Activated T-cell treated with anti-CD3 and anti-CD28 coated beads for 4 hours (primary cell): ENCODE results near the gene FOXF2.
"Not testable (repeated sequence)": the region's sequence is repeated elsewhere in the genome, so short reads cannot be mapped to it uniquely, and the experiment has no call there.

Experiments
- DNase-seq: peaks from one replicate; pipeline ENCODE4 v3.0.0-alpha.2; 2020

Gene FOXF2

GRCh38 chr6:1389369-1390132, at the start of gene FOXF2:
Gene FOXF2, plus strand, starts transcription at chr6:1389576. Its CDS starts 372 bp downstream, at chr6:1389948.
- DNase-seq: no peak

DNA sequence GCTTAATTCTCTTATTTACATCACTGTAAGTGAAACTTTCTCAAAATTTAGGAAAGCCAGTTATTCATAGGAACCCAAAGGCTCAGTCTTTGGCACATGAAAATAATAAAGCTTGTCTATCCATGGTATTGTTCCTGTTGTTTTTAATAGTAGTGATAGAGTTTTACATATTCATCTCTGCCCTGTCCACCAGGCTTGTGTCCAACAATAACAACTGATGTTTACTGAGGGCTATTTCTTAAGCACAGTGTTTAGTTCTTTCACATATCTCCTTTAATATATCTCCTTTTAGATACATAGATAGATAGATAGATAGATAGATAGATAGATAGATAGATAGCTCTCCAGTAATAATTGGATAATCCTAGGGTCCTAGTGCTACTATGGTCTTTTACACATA, 43.3 kb upstream of the FOXF2 start:
- no peak for DNase-seq

- no peak for DNase-seq
Measured at GRCh38 chr6:1346558-1347091, 42.8 kb upstream of the FOXF2 start.

DNA sequence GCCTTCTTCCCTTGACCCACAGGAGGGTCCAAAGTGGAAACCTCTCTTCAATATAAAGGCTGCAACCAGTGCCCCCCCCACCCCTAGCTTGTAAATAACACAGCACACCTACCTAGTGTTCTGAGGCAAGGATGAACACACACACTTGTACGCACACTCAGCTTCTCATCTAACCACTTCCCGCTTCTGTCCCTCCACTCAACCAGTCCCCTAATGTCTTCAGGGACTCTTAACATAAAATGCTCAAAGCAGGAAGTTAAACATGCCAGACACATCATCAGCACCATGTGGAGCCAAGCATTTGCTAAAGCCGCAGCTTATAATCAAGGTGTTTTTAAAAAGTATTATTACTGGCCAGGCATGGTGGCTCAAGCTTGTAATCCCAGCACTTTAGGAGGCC, 42.2 kb upstream of the FOXF2 start:
- no peak for DNase-seq

GRCh38 chr6:1348675-1349074, 40.7 kb upstream of the FOXF2 start:
- DNase-seq: no peak

DNA sequence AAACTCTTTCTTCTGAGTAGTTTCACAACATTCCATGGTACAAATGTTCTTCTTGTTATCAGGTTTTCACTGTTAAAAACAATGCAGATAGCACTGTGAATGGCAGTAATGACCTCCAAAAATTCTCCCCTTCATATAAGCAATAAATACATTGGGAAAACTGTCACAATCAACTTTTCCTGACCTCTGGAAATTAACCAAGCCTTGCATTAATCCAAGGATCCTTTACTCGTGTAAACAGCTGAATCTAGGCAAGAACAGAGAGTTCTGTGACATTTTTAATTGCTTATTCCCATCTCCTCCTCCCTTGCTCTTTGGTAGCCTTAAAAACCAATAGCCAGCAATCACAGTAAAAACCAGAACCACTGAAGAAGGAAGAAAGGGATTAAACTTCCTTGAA, 39.7 kb upstream of the FOXF2 start:
- no peak for DNase-seq

- no peak for DNase-seq
Measured at GRCh38 chr6:1351381-1352008, 37.9 kb upstream of the FOXF2 start.

DNA sequence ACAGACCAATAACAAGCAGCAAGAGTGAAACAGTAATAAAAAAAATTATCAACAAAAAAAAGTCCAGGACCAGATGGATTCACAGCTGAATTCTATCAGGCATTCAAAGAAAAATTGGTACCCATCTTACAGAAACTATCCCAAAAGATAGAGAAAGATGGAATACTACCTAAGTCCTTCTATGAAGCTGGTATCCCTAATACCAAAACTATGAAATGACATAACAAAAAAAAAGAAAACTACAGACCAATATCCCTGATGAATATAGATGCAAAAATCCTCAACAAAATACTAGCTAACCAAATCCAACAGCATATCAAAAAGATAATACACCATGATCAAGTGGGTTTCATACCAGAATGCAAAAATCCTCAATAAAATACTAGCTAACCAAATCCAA, 34.3 kb upstream of the FOXF2 start:
- DNase-seq: not testable (repeated sequence)

- DNase-seq: not testable (repeated sequence)
Measured at GRCh38 chr6:1361717-1362116, 27.7 kb upstream of the FOXF2 start.

GRCh38 chr6:1362643-1363042, 26.7 kb upstream of the FOXF2 start:
- DNase-seq: no peak

DNA sequence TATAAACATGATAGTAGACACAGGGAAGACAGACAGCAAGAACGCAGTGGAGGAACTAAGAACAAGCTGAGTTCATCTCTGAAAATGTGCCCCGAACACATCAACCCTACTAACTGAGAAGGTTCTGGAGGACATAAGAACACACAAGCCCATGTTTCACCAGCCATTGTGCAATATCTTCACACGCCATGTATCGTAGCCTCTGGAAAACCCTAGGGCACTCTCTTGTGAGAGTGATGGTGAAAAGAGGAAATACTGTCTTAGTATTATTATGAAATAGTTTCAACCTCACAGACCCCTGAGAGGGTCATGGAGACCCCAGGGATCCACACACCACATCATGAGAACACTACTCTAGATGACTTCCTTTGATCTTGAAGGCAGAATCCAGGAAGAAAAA, 26.1 kb upstream of the FOXF2 start:
- no peak for DNase-seq

DNA sequence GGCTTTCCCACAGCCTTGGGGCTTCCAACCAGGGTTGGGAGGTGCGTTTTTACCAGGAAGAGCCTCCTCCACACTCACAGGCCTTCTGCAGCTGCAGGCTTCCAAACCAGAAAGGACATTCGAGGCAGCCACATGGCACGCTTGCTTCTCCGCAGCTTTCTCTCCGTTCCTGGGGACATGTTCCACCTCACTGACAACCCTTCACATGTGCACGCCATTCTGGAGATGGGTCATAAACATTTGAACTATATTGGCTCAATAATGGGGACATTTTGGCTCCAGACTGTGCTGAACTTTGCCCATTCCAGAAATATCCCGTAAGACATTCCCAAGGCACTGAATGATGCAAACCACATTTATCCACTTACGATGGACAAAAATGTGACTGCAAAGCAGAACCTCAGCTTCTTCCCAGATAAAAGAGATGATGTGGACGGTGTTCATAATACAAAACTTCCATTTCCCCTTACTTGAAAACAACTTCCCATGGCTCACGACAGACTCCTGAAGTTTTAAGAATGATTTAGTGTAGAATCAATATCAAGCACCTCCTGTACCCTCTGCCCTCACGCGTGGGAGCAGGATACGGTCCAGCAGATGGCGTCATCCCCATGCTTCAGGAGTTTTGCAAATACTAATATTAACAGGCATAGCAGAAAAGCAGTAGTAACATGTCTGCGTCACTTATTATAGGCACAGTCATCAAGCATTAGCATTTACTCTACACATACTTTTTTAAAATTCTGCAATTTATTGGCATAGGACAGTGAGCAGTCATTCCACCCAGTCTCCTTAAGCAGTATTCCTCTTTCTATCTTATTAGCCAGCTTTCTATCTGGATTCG, 25.4 kb upstream of the FOXF2 start:
- DNase-seq: no peak

DNA sequence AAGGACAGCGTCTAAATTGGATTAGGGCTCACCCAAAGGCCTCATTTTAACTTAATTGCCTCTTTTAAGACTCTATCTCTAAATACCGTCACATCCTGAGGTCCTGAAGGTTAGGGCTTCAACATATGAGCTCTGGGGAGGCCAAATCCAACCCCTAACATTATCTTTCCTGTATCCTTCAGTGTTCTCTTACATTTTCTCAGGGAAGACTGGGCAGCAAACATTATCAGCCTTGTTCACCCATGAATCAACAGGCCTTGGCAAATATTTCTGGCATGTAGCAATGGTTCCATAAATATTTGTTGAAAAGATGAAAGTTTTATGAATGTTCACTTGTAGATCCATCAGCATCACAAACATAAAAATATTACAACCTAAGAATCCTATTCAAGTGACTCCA, 24.6 kb upstream of the FOXF2 start:
- no peak for DNase-seq

- no peak for DNase-seq
Measured at GRCh38 chr6:1365686-1366085, 23.7 kb upstream of the FOXF2 start.

- no peak for DNase-seq
Measured at GRCh38 chr6:1367771-1368170, 21.6 kb upstream of the FOXF2 start.

DNA sequence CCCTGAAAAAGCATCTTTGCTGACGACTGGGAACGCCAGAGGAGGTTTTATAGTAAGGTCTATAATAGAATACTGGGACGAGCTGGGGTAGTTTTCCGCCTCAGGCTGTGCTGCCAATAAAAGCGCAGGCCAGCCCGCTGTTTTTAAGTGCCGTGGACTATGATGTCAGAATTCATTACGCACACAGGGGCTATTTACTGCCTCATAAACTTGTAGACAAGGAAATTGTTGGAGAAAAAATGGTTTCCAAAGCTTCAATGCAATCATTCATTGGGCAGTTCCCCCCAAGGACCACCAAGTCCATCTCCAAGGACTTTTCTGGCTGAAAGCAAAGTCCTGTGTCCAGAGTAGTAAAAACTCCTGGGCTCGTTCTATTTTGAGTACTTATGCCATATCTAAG, 20.4 kb upstream of the FOXF2 start:
- DNase-seq: no peak

- DNase-seq: not testable (repeated sequence)
Measured at GRCh38 chr6:1369695-1370094, 19.7 kb upstream of the FOXF2 start.

DNA sequence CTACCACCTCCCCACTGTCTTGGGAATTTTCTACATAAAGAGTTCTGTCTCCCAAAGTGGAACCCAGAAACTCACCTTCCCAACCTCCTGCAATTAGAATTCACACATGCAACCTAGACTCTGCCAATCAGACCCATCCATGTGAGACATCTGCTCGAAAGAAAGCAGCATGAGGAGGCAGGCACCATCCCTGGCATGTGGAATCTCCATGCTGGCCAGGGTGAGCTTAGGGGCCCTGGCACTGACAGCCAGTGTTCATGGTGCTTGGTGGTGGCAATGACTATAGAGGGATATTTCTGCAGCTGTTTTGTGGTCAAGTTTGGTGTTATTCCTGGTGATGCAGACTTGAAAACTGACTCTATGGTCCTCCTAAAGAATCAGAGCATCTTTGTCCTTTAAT, 17.4 kb upstream of the FOXF2 start:
- DNase-seq: no peak

GRCh38 chr6:1372690-1373089, 16.7 kb upstream of the FOXF2 start:
- no peak for DNase-seq

DNA sequence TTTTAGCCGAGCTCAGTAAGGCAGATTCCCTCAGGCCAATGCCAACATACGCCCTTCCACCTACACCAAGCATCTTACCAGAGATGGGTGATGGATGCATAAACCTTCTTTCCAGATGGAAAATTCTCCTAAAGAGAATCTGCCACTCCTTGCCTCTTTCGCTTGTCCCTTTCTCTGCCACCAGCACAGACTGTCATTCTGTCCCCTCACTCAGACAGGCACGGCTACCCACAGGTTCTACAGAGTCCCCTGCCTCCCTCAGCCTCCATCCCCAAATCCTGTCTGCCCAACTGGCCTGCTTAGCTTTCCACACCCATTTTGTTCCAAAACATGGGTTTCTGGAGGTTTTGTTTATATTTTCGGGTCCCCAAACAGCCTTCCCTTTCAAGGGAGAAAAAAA, 12.7 kb upstream of the FOXF2 start:
- no peak for DNase-seq

DNA sequence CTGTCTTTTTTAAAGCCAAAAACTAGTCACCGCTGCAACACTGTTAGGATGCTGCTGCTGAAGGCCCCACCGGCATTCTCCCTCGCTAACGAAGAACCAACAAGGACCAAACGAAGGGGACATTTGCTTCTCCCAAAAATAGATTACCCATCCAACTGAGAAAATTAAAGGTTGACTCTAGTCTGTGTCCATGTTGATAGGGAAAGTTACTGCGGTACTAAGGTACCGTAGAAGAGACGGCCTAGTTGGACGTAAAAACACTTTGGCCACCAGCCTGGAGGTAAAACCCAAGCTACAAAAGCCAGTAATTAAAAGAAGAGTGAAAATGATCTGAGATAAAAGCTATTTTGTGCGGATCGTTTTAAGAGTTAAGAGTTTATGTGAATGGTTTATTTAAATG, 11.8 kb upstream of the FOXF2 start:
- DNase-seq: no peak

GRCh38 chr6:1378065-1379016, 11.0 kb upstream of the FOXF2 start:
- DNase-seq: no peak
